ENCODE data around the gene SMIM22.

Gene SMIM22

DNA sequence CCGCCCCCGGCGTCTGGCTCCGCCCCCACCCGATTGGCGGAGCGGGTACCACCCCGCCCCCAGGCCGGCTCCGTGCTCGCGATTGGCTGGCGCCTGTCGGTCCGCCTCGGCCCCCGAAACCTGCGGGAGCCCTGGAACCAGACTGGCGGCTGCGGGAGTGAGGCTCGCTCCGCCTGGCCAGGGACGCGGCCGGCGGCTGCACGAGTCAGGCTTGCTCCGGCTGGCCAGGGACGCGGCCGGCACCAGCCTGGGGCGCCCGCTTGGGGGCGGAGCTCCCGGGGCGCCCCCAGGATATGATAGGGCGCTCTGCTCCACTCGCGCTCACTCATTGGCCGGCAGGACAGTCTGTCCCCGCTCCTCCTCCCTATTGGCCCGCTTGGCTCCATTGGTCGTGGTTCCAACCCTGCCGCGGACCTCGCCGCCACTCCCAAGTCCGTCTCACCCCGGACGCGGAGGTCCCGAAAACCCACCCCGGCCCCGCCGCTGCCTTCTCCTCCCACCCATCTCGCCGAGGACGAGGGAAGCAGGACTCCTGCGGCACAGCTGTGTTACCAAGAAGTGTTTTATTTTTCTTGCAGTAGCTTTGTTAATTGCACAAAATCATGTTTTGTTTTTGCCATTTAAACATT is 7.6 kb downstream of the SMIM22 start:
- Histone ChIP-seq H3K27me3 (no peaks in the 10 kb centered on the region), H3K27ac (peak overlapping the region; percentile 91), H3K9me3 (no peaks in the 10 kb centered on the region), H3K4me1 (ENCODE audit: control insufficient read depth in 1 of 2, insufficient read depth in 1 of 2, low read depth in 1 of 2, low read length in 1 of 2) (peaks cover 33 to 40% of the 10 kb centered on the region in 2 experiments), H3K4me3 (ENCODE audit: low read depth in 1 of 2, low read length in 1 of 2) (peak overlapping the region; percentile 79 to 100), H3K36me3 (peaks cover 58% of the 10 kb centered on the region)
- peak; percentile 52 for TF ChIP-seq CTCF (IDR thresholded peaks at IDR 0.05)

- Histone ChIP-seq H3K27me3 (no peaks in the 10 kb centered on the region), H3K9me3 (no peaks in the 10 kb centered on the region), H3K4me3 (ENCODE audit: low read depth in 1 of 2, low read length in 1 of 2) (peak overlapping the region; percentile 79 to 100), H3K4me1 (ENCODE audit: control insufficient read depth in 1 of 2, insufficient read depth in 1 of 2, low read depth in 1 of 2, low read length in 1 of 2) (peaks cover 33 to 40% of the 10 kb centered on the region in 2 experiments), H3K36me3 (peaks cover 58% of the 10 kb centered on the region), H3K27ac (peak overlapping the region; percentile 91)
- no peak for TF ChIP-seq CTCF (IDR thresholded peaks at IDR 0.05)
Observed at GRCh38 chr16:4803401-4803844, 8.3 kb downstream of the SMIM22 start.

- Histone ChIP-seq H3K27ac (peak overlapping the region; percentile 91), H3K4me1 (ENCODE audit: control insufficient read depth in 1 of 2, insufficient read depth in 1 of 2, low read depth in 1 of 2, low read length in 1 of 2) (peaks cover 33 to 40% of the 10 kb centered on the region in 2 experiments), H3K27me3 (no peaks in the 10 kb centered on the region), H3K4me3 (ENCODE audit: low read depth in 1 of 2, low read length in 1 of 2) (peak overlapping the region; percentile 79 to 100), H3K36me3 (peaks cover 58% of the 10 kb centered on the region), H3K9me3 (no peaks in the 10 kb centered on the region)
- no peak for TF ChIP-seq CTCF (IDR thresholded peaks at IDR 0.05)
Observed at GRCh38 chr16:4803898-4804762, 9.0 kb downstream of the SMIM22 start.

GRCh38 chr16:4805231-4805630 is 10.1 kb downstream of the SMIM22 start:
- no peak for TF ChIP-seq CTCF (IDR thresholded peaks at IDR 0.05)
- Histone ChIP-seq H3K27ac (no peak overlapping the region), H3K4me3 (ENCODE audit: low read depth in 1 of 2, low read length in 1 of 2) (no peak overlapping the region), H3K4me1 (ENCODE audit: control insufficient read depth in 1 of 2, insufficient read depth in 1 of 2, low read depth in 1 of 2, low read length in 1 of 2) (peaks cover 31 to 37% of the 10 kb centered on the region in 2 experiments), H3K36me3 (peaks cover 62% of the 10 kb centered on the region), H3K9me3 (no peaks in the 10 kb centered on the region), H3K27me3 (no peaks in the 10 kb centered on the region)

- no peaks in the 10 kb centered on the region for H3K27me3 ChIP-seq
- H3K27ac ChIP-seq, result no peak overlapping the region
- TF ChIP-seq CTCF (IDR thresholded peaks at IDR 0.05), result no peak
- H3K36me3 ChIP-seq, result peaks cover 72% of the 10 kb centered on the region
- H3K4me1 ChIP-seq (ENCODE audit: control insufficient read depth in 1 of 2, insufficient read depth in 1 of 2, low read depth in 1 of 2, low read length in 1 of 2), result peaks cover 21 to 26% of the 10 kb centered on the region in 2 experiments
- no peak overlapping the region for H3K4me3 ChIP-seq (ENCODE audit: low read depth in 1 of 2, low read length in 1 of 2)
- H3K9me3 ChIP-seq, result no peaks in the 10 kb centered on the region
Observed at GRCh38 chr16:4806280-4806679, 11.1 kb downstream of the SMIM22 start.
